T-helper 17 cell (primary cell): ENCODE measurements around the gene GBA3. TPM values are rescaled to one million over a fixed set of nuclear protein-coding genes. Genes with fewer than 3 reads are reported as not detected.

Source experiments
- ATAC-seq: fragments of 150-1000 bp; cut with Tn5 transposase; 2 replicates; pipeline ENCODE4 v1.10.0; 2021; ENCODE audit warnings: mild to moderate bottlenecking, moderate library complexity
- DNase-seq, 3 donors: peaks; one replicate each; pipeline versions ENCODE4 v3.0.0 to v3.0.0-alpha.2; 2020 to 2021
- H3K9me3 ChIP-seq: one replicate; pipeline ENCODE4 v1.7.0; 2013; ENCODE audit warnings: low read length, mild to moderate bottlenecking; ENCODE audit not compliant: control insufficient read depth, poor library complexity, severe bottlenecking
- H3K27ac Mint-ChIP-seq: one replicate; pipeline ENCODE4 v1.8.0; 2022; ENCODE audit warnings: mild to moderate bottlenecking, moderate library complexity, mixed read lengths
- H3K27me3 Mint-ChIP-seq: one replicate; pipeline ENCODE4 v1.8.0; 2022; ENCODE audit warnings: mixed read lengths
- H3K36me3 Mint-ChIP-seq: one replicate; pipeline ENCODE4 v1.8.0; 2022; ENCODE audit warnings: low read depth, mixed read lengths
- H3K4me1 Mint-ChIP-seq: one replicate; pipeline ENCODE4 v1.8.0; 2022; ENCODE audit warnings: mild to moderate bottlenecking, mixed read lengths
- H3K4me3 Mint-ChIP-seq: one replicate; pipeline ENCODE4 v1.8.0; 2022; ENCODE audit warnings: mild to moderate bottlenecking, moderate library complexity, mixed read lengths
- total RNA-seq, 4 donors: library from RNA in 2 of 4; stranded (reverse) in 2 of 4; gene quantifications; one replicate each; pipeline ENCODE4 v1.2.3 and lab custom pipeline; 2022 to 2026

The GBA3 gene
- total RNA-seq: not detected
- 0 to 0.23 reads per million in 2 donors for total RNA-seq (lab: John Stamatoyannopoulos, UW)

- no peaks in the 10 kb centered on the region for H3K36me3 Mint-ChIP-seq
Observed at GRCh38 chr4:22692736-22693135, at the start of gene GBA3. GBA3 (plus strand) TSS chr4:22692937.

GRCh38 chr4:22643952-22644351 lies 48.8 kb upstream of the GBA3 start:
- Mint-ChIP-seq H3K27me3 (no peaks in the 10 kb centered on the region), H3K36me3 (no peaks in the 10 kb centered on the region), H3K27ac (no peak overlapping the region), H3K4me1 (peaks cover 2% of the 10 kb centered on the region), H3K4me3 (no peak overlapping the region)
- no peak for DNase-seq
- no peaks in the 10 kb centered on the region for H3K9me3 ChIP-seq
- no peak for ATAC-seq

More at GRCh38 chr4:22692736-22693135, at the start of gene GBA3:
- Mint-ChIP-seq H3K27ac (no peak within 1 kb of the TSS), H3K27me3 (peaks cover 5% of the 10 kb centered on the region), H3K4me1 (no peaks in the 10 kb centered on the region), H3K4me3 (no peak within 1 kb of the TSS)
- no peak for ATAC-seq
- no peaks in the 10 kb centered on the region for H3K9me3 ChIP-seq
- DNase-seq: no peak

- no peaks in the 10 kb centered on the region for H3K9me3 ChIP-seq
- no peak for ATAC-seq
- H3K27ac Mint-ChIP-seq: no peak overlapping the region
- H3K27me3 Mint-ChIP-seq: no peaks in the 10 kb centered on the region
- H3K36me3 Mint-ChIP-seq: no peaks in the 10 kb centered on the region
- H3K4me1 Mint-ChIP-seq: peaks cover 2% of the 10 kb centered on the region
- H3K4me3 Mint-ChIP-seq: no peak overlapping the region
- no peak for DNase-seq
Observed at GRCh38 chr4:22645481-22646182, 47.1 kb upstream of the GBA3 start.

- no peak for ATAC-seq
- no peaks in the 10 kb centered on the region for H3K27me3 Mint-ChIP-seq
- no peak overlapping the region for H3K27ac Mint-ChIP-seq
Observed at GRCh38 chr4:22648996-22649395, 43.7 kb upstream of the GBA3 start.

GRCh38 chr4:22650771-22651170 lies 42.0 kb upstream of the GBA3 start:
- H3K4me1 Mint-ChIP-seq: no peaks in the 10 kb centered on the region
- H3K4me3 Mint-ChIP-seq: no peak overlapping the region
- ATAC-seq (no peak), DNase-seq (no peak)
- H3K9me3 ChIP-seq: no peaks in the 10 kb centered on the region
- H3K36me3 Mint-ChIP-seq: no peaks in the 10 kb centered on the region
- H3K27me3 Mint-ChIP-seq: no peaks in the 10 kb centered on the region
- no peak overlapping the region for H3K27ac Mint-ChIP-seq

More at GRCh38 chr4:22648996-22649395, 43.7 kb upstream of the GBA3 start:
- Mint-ChIP-seq H3K36me3 (no peaks in the 10 kb centered on the region), H3K4me3 (no peak overlapping the region), H3K4me1 (peaks cover under 1% of the 10 kb centered on the region)
- no peak for DNase-seq
- H3K9me3 ChIP-seq: no peaks in the 10 kb centered on the region

GRCh38 chr4:22653752-22654151 lies 39.0 kb upstream of the GBA3 start:
- no peak for ATAC-seq
- H3K27ac Mint-ChIP-seq: no peak overlapping the region
- H3K9me3 ChIP-seq: no peaks in the 10 kb centered on the region
- H3K4me1 Mint-ChIP-seq: no peaks in the 10 kb centered on the region
- no peaks in the 10 kb centered on the region for H3K27me3 Mint-ChIP-seq
- H3K4me3 Mint-ChIP-seq: no peak overlapping the region
- no peak for DNase-seq
- peaks cover 1% of the 10 kb centered on the region for H3K36me3 Mint-ChIP-seq

GRCh38 chr4:22661443-22661842 lies 31.3 kb upstream of the GBA3 start:
- Mint-ChIP-seq H3K4me1 (no peaks in the 10 kb centered on the region), H3K36me3 (peaks cover 2% of the 10 kb centered on the region), H3K27ac (no peak overlapping the region), H3K27me3 (no peaks in the 10 kb centered on the region), H3K4me3 (no peak overlapping the region)
- H3K9me3 ChIP-seq: no peaks in the 10 kb centered on the region
- ATAC-seq (no peak), DNase-seq (no peak)

GRCh38 chr4:22667332-22667940 lies 25.3 kb upstream of the GBA3 start:
- DNase-seq (no peak), ATAC-seq (no peak)
- no peaks in the 10 kb centered on the region for H3K9me3 ChIP-seq
- Mint-ChIP-seq H3K27ac (no peak overlapping the region), H3K4me3 (no peak overlapping the region), H3K27me3 (no peaks in the 10 kb centered on the region), H3K4me1 (no peaks in the 10 kb centered on the region), H3K36me3 (no peaks in the 10 kb centered on the region)

- H3K4me1 Mint-ChIP-seq: no peaks in the 10 kb centered on the region
- H3K27ac Mint-ChIP-seq: no peak overlapping the region
Observed at GRCh38 chr4:22668301-22668700, 24.4 kb upstream of the GBA3 start.

GRCh38 chr4:22668702-22669101 lies 24.0 kb upstream of the GBA3 start:
- Mint-ChIP-seq H3K27me3 (no peaks in the 10 kb centered on the region), H3K36me3 (no peaks in the 10 kb centered on the region), H3K4me1 (no peaks in the 10 kb centered on the region), H3K4me3 (no peak overlapping the region), H3K27ac (no peak overlapping the region)
- DNase-seq (no peak), ATAC-seq (no peak)
- H3K9me3 ChIP-seq: no peaks in the 10 kb centered on the region

More at GRCh38 chr4:22668301-22668700, 24.4 kb upstream of the GBA3 start:
- H3K9me3 ChIP-seq: no peaks in the 10 kb centered on the region
- no peaks in the 10 kb centered on the region for H3K36me3 Mint-ChIP-seq
- ATAC-seq (no peak), DNase-seq (no peak)
- H3K4me3 Mint-ChIP-seq: no peak overlapping the region
- no peaks in the 10 kb centered on the region for H3K27me3 Mint-ChIP-seq

- no peak overlapping the region for H3K27ac Mint-ChIP-seq
- DNase-seq (no peak), ATAC-seq (no peak)
- no peaks in the 10 kb centered on the region for H3K36me3 Mint-ChIP-seq
- H3K27me3 Mint-ChIP-seq: no peaks in the 10 kb centered on the region
- no peaks in the 10 kb centered on the region for H3K9me3 ChIP-seq
- no peak overlapping the region for H3K4me3 Mint-ChIP-seq
- H3K4me1 Mint-ChIP-seq: no peaks in the 10 kb centered on the region
Observed at GRCh38 chr4:22670956-22671355, 21.8 kb upstream of the GBA3 start.

GRCh38 chr4:22672519-22672918 lies 20.2 kb upstream of the GBA3 start:
- H3K36me3 Mint-ChIP-seq: no peaks in the 10 kb centered on the region
- no peak for DNase-seq
- ATAC-seq: no peak
- no peaks in the 10 kb centered on the region for H3K9me3 ChIP-seq
- H3K27me3 Mint-ChIP-seq: no peaks in the 10 kb centered on the region
- no peak overlapping the region for H3K27ac Mint-ChIP-seq
- H3K4me3 Mint-ChIP-seq: no peak overlapping the region
- H3K4me1 Mint-ChIP-seq: no peaks in the 10 kb centered on the region

- DNase-seq (no peak), ATAC-seq (no peak)
- no peaks in the 10 kb centered on the region for H3K9me3 ChIP-seq
- Mint-ChIP-seq H3K4me1 (no peaks in the 10 kb centered on the region), H3K27ac (no peak overlapping the region), H3K27me3 (no peaks in the 10 kb centered on the region), H3K36me3 (no peaks in the 10 kb centered on the region), H3K4me3 (no peak overlapping the region)
Observed at GRCh38 chr4:22672944-22673343, 19.8 kb upstream of the GBA3 start.

- ATAC-seq: no peak
- DNase-seq: no peak
Observed at GRCh38 chr4:22674700-22675099, 18.0 kb upstream of the GBA3 start.

More at GRCh38 chr4:22674700-22675099, 18.0 kb upstream of the GBA3 start:
- Mint-ChIP-seq H3K27me3 (no peaks in the 10 kb centered on the region), H3K27ac (no peak overlapping the region), H3K36me3 (no peaks in the 10 kb centered on the region), H3K4me3 (no peak overlapping the region), H3K4me1 (no peaks in the 10 kb centered on the region)
- no peaks in the 10 kb centered on the region for H3K9me3 ChIP-seq
